AG04450 (cell line): ENCODE results near the gene TARM1. TPM values are rescaled to one million over a fixed set of nuclear protein-coding genes. Genes with fewer than 3 reads are reported as not detected.

Source experiments
- CTCF ChIA-PET: fragments of 300-600, 350-600 bp; formaldehyde crosslinking; extraction: SDS; loops from one replicate; lab custom pipeline; 2022; ENCODE audit warnings: antibody characterized with exemption, inconsistent platforms; lab: Charles Lee
- POLR2A ChIA-PET: fragments of 350-600 bp; formaldehyde crosslinking; extraction: SDS; loops from one replicate; lab custom pipeline; 2021; ENCODE audit warnings: antibody characterized with exemption, inconsistent platforms; lab: Yijun Ruan, JAX
- DNase-seq: peaks from one replicate; pipeline ENCODE4 v3.0.0-alpha.2; 2011; ENCODE audit warnings: low read depth, low spot score
- H3K27ac ChIP-seq: one replicate; pipeline ENCODE4 v1.5.1; 2012; ENCODE audit warnings: low read depth, low read length, control low read depth
- H3K27me3 ChIP-seq: one replicate; pipeline ENCODE4 v1.6.0; 2012; ENCODE audit warnings: low read length; ENCODE audit not compliant: control insufficient read depth, insufficient read depth
- H3K4me3 ChIP-seq: 2 replicates; pipeline ENCODE4 v1.5.1; 2011; ENCODE audit warnings: mild to moderate bottlenecking, low read depth, low read length, control low read depth
- H3K9me3 ChIP-seq: 2 replicates; pipeline ENCODE4 v1.5.1; 2012; ENCODE audit warnings: low read length; ENCODE audit not compliant: control insufficient read depth, insufficient read depth
- polyA plus RNA-seq: library from polyadenylated mRNA; depleted of rRNA; stranded (reverse); fragments of >200 nt; gene quantifications from 2 replicates; pipeline ENCODE4 v1.2.3, GENCODE V29; 2011
- TF ChIP-seq, protein P1 (sequence below): IDR thresholded peaks from 2 replicates; pipeline ENCODE4 v1.5.1; 2011; ENCODE audit warnings: low read depth, low read length, control low read depth, inconsistent platforms

Gene TARM1
- polyA plus RNA-seq, 1 experiment, result not detected

DNA sequence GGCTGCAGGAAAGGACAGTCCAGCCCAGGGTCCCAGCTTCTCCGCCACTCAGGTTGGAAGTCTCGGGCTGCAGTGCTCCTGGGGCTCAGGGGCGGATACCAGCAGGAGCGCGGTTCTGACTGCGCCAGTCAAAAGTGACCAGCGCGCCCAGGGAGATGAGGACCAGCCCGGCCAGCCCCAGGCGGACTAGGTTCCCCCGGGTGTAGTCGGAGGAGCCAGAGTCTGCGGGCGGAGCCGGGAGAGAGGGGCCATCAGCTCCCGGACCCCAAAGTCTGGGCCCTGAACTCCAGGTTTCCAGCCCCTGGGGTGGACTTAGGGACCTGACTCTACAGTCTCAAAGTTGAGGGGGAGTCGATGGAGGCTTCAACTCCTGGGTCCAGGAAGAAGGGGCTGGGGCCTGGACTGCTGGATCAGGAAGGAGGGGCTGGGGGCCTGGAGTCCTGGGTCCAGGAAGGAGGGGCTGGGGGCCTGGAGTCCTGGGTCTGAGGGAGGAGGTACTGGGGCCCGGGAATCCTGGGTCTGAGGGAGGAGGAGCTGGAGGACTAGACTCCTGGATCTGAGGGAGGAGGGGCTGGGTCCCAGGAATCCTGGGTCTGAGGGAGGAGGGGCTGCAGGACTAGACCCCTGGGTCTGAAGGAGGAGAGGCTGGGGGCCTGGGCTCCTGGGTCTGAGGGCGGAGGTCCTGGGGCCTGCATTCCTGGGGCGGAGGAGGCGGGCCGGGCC lies 14.1 kb upstream of the TARM1 start:
- H3K4me3 ChIP-seq, result peak overlapping the region; percentile 46
- no peak for DNase-seq
- CTCF ChIA-PET, result interaction anchor here (0.5 to 2.3 kb wide), 7 partner anchors 59 to 302 kb away, joined by 3 to 10 read pairs (median 4); no protein-coding TSS in a partner anchor
- peak overlapping the region; percentile 11 for H3K27ac ChIP-seq
- POLR2A ChIA-PET, result interaction anchor here (0.9 to 2.1 kb wide), 4 partner anchors 20 to 227 kb away, joined by 3 to 18 read pairs (median 8); partner anchors contain the start of genes CNOT3, PRPF31, RPS9 and TFPT
- no peaks in the 10 kb centered on the region for H3K27me3 ChIP-seq
- H3K9me3 ChIP-seq, result peaks cover 17% of the 10 kb centered on the region
- TF ChIP-seq, protein P1, sequence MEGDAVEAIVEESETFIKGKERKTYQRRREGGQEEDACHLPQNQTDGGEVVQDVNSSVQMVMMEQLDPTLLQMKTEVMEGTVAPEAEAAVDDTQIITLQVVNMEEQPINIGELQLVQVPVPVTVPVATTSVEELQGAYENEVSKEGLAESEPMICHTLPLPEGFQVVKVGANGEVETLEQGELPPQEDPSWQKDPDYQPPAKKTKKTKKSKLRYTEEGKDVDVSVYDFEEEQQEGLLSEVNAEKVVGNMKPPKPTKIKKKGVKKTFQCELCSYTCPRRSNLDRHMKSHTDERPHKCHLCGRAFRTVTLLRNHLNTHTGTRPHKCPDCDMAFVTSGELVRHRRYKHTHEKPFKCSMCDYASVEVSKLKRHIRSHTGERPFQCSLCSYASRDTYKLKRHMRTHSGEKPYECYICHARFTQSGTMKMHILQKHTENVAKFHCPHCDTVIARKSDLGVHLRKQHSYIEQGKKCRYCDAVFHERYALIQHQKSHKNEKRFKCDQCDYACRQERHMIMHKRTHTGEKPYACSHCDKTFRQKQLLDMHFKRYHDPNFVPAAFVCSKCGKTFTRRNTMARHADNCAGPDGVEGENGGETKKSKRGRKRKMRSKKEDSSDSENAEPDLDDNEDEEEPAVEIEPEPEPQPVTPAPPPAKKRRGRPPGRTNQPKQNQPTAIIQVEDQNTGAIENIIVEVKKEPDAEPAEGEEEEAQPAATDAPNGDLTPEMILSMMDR, result no peak

DNA sequence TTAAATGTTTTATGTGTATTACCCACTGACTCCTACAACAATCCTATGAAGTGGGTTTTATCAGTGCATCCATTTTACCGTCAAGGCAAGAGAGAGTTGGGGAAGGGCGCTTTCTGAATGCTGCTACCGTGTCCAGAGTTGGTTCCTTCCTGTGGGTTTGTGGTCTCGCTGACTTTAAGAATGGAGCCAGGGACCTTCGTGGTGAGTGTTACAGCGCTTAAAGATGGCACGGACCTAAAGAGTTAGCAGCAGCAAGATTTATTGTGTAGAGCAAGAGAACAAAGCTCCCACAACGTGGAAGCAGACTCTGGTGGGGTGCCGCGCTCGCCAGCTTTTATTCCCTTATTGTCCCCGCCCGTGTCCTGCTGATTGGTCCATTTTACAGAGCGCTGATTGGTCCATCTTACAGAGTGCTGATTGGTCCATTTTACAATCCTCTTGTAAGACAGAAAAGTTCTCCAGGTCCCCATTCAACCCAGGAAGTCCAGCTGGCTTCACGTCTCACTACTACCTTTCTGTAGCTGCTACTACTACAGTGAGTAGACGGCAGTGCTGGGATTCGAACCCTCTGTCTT lies 13.3 kb upstream of the TARM1 start:
- H3K4me3 ChIP-seq, result no peak overlapping the region
- DNase-seq, result no peak
- ChIA-PET CTCF (interaction anchor here (1.4 kb wide), 1 partner anchor 71 kb away, joined by 4 read pairs; no protein-coding TSS in a partner anchor), POLR2A (no interaction called here)
- peaks cover 17% of the 10 kb centered on the region for H3K9me3 ChIP-seq
- H3K27ac ChIP-seq, result no peak overlapping the region
- no peaks in the 10 kb centered on the region for H3K27me3 ChIP-seq
- TF ChIP-seq, protein P1, result no peak

DNA sequence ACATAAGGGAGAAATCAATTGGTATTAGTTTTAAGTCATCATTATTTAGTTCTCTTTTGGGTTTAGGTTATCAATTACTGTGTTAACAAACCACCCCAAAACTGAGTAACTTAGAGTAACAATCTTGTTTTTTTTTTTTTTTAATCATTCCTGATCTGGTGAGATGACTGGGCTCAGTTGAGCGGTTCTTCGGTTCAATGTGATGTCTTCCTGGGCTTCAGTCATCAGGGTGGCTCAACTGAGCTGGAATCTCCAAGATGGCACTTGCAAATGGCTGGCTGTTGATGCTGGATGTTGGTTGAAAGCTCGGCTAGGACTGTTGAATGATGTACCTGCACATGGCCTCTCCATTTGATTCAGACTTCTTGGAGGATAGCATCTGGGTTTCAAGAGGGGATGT lies 3.2 kb upstream of the TARM1 start:
- POLR2A ChIA-PET, result no interaction called here
- Histone ChIP-seq H3K27ac (no peak overlapping the region), H3K27me3 (no peaks in the 10 kb centered on the region), H3K9me3 (peaks cover 11% of the 10 kb centered on the region), H3K4me3 (no peak overlapping the region)
- TF ChIP-seq, protein P1, result no peak
- CTCF ChIA-PET, result interaction anchor here (0.7 kb wide), 1 partner anchor 306 kb away, joined by 8 read pairs; no protein-coding TSS in a partner anchor
- no peak for DNase-seq

DNA sequence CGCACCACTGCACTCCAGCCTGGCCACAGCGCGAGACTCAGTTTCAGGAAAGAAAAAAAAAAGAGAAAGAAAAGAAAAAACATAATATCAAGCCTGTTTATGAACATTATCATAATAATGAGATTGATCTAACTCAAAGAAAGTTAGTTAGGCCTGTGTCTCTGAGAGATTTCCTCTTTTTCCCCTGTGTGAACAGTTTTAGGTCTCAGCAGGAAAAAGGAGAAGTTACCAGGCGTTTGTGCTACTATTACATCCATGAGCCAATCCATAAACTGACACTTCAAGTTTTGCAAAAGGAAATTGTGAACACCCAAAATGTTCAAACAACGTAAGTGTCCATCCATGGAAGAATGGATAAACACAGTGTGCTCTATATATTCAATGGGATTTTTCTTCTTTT lies 3.8 kb downstream of the TARM1 start:
- TF ChIP-seq, protein P1, result no peak
- H3K27me3 ChIP-seq, result no peaks in the 10 kb centered on the region
- DNase-seq, result no peak
- ChIA-PET POLR2A (no interaction called here), CTCF (no interaction called here)
- no peak overlapping the region for H3K4me3 ChIP-seq
- peaks cover 7% of the 10 kb centered on the region for H3K9me3 ChIP-seq
- H3K27ac ChIP-seq, result no peak overlapping the region

DNA sequence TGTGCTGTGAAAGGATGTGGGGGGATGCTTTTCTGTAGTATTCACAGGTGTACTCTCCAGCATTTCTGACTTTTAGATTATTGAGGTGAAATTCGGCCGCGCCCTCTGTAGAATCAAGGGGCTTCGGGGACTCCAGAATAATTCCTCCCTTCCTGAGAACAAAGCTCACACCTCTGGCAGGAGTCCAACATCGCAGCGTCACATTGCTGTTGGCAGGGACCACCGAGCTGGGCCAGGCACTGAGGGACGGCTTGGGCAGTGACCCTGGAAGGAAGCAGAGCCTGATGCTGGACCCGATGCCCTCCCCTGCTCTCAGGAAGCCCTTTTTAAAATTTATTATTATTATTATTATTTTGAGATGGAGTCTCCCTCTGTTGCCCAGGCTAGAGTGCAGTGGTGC lies 6.3 kb downstream of the TARM1 start:
- H3K27ac ChIP-seq, result no peak overlapping the region
- ChIA-PET POLR2A (no interaction called here), CTCF (no interaction called here)
- TF ChIP-seq, protein P1, result no peak
- no peak for DNase-seq
- peaks cover 1% of the 10 kb centered on the region for H3K9me3 ChIP-seq
- no peak overlapping the region for H3K4me3 ChIP-seq
- no peaks in the 10 kb centered on the region for H3K27me3 ChIP-seq
